NCI-H748 (cell line): Measurements from ENCODE around the gene SALL4.
A peak's percentile ranks its signal among the peaks of the same experiment; 100 is the strongest.
"Not testable (repeated sequence)": the region's sequence is repeated elsewhere in the genome, so short reads cannot be mapped to it uniquely, and the experiment has no call there.

Source experiments
- DNase-seq: peaks from one replicate; lab custom pipeline; 2025; ENCODE audit not compliant: unreplicated experiment; lab: John Stamatoyannopoulos, UW

Gene SALL4

GRCh38 chr20:51802170-51802751 is at the start of gene SALL4:
SALL4 (minus strand) TSS chr20:51802521; CDS start chr20:51802408, 113 bp downstream.
- peak; percentile 65 for DNase-seq

- DNase-seq, result no peak
Observed at GRCh38 chr20:51848346-51848745, 46.0 kb upstream of the SALL4 start.

- no peak for DNase-seq
Observed at GRCh38 chr20:51840865-51841264, 38.5 kb upstream of the SALL4 start.

GRCh38 chr20:51837876-51838420 is 35.6 kb upstream of the SALL4 start:
- DNase-seq, result no peak

- DNase-seq, result no peak
Observed at GRCh38 chr20:51837436-51837835, 35.1 kb upstream of the SALL4 start.

GRCh38 chr20:51833326-51833725 is 31.0 kb upstream of the SALL4 start:
- DNase-seq, result no peak

GRCh38 chr20:51832276-51832675 is 30.0 kb upstream of the SALL4 start:
- no peak for DNase-seq

GRCh38 chr20:51831866-51832265 is 29.5 kb upstream of the SALL4 start:
- DNase-seq, result no peak

- no peak for DNase-seq
Observed at GRCh38 chr20:51830538-51830937, 28.2 kb upstream of the SALL4 start.

- no peak for DNase-seq
Observed at GRCh38 chr20:51828762-51829161, 26.4 kb upstream of the SALL4 start.

GRCh38 chr20:51826372-51826771 is 24.1 kb upstream of the SALL4 start:
- no peak for DNase-seq

GRCh38 chr20:51818479-51819008 is 16.2 kb upstream of the SALL4 start:
- no peak for DNase-seq

- DNase-seq, result not testable (repeated sequence)
Observed at GRCh38 chr20:51816856-51817255, 14.5 kb upstream of the SALL4 start.

GRCh38 chr20:51815383-51816076 is 13.2 kb upstream of the SALL4 start:
- no peak for DNase-seq

- no peak for DNase-seq
Observed at GRCh38 chr20:51812861-51813260, 10.5 kb upstream of the SALL4 start.

GRCh38 chr20:51811514-51812128 is 9.3 kb upstream of the SALL4 start:
- DNase-seq, result peak; percentile 36

- DNase-seq, result no peak
Observed at GRCh38 chr20:51811042-51811355, 8.7 kb upstream of the SALL4 start.

- DNase-seq, result no peak
Observed at GRCh38 chr20:51810155-51811041, 8.1 kb upstream of the SALL4 start.

GRCh38 chr20:51807720-51808250 is 5.5 kb upstream of the SALL4 start:
- DNase-seq, result no peak

- no peak for DNase-seq
Observed at GRCh38 chr20:51804754-51805153, 2.4 kb upstream of the SALL4 start.
